GM21390 (cell line): ENCODE measurements around the gene TLE2.
"Not testable (repeated sequence)": the region's sequence is repeated elsewhere in the genome, so short reads cannot be mapped to it uniquely, and the experiment has no call there.

Experiments
- ATAC-seq: cut with Tn5 transposase; IDR thresholded peaks from one replicate; pipeline ENCODE4 v1.9.1; 2021; ENCODE audit not compliant: unreplicated experiment

Gene TLE2

GRCh38 chr19:3038214-3038613 lies 9.1 kb upstream of the TLE2 start:
- ATAC-seq: no peak

GRCh38 chr19:3036977-3037544 lies 8.0 kb upstream of the TLE2 start:
- not testable (repeated sequence) for ATAC-seq

GRCh38 chr19:3036119-3036976 lies 7.3 kb upstream of the TLE2 start:
- peak; percentile 41 for ATAC-seq

- peak; percentile 65 for ATAC-seq
Measured at GRCh38 chr19:3035542-3036118, 6.5 kb upstream of the TLE2 start.

GRCh38 chr19:3034656-3035541 lies 5.8 kb upstream of the TLE2 start:
- no peak for ATAC-seq

- ATAC-seq: no peak
Measured at GRCh38 chr19:3034406-3034655, 5.3 kb upstream of the TLE2 start.

- no peak for ATAC-seq
Measured at GRCh38 chr19:3033595-3034405, 4.7 kb upstream of the TLE2 start.

GRCh38 chr19:3031607-3031867 lies 2.5 kb upstream of the TLE2 start:
- no peak for ATAC-seq

GRCh38 chr19:3028305-3029064 lies 595 bp downstream of the TLE2 start:
- no peak for ATAC-seq

GRCh38 chr19:3027981-3028304 lies 1.1 kb downstream of the TLE2 start:
- ATAC-seq: no peak

GRCh38 chr19:3027292-3027691 lies 1.8 kb downstream of the TLE2 start:
- ATAC-seq: no peak

- no peak for ATAC-seq
Measured at GRCh38 chr19:3026768-3027167, 2.3 kb downstream of the TLE2 start.

- ATAC-seq: no peak
Measured at GRCh38 chr19:3025549-3025886, 3.6 kb downstream of the TLE2 start.

- ATAC-seq: no peak
Measured at GRCh38 chr19:3024870-3025548, 4.1 kb downstream of the TLE2 start.

- no peak for ATAC-seq
Measured at GRCh38 chr19:3024509-3024869, 4.6 kb downstream of the TLE2 start.

- ATAC-seq: no peak
Measured at GRCh38 chr19:3020321-3020960, 8.6 kb downstream of the TLE2 start.

- no peak for ATAC-seq
Measured at GRCh38 chr19:3019211-3019854, 9.7 kb downstream of the TLE2 start.

GRCh38 chr19:3017923-3018322 lies 11.2 kb downstream of the TLE2 start:
- ATAC-seq: no peak
